Motor neuron (in vitro differentiated cells): ENCODE results near the gene LRRC66. TPM values are rescaled to one million over a fixed set of nuclear protein-coding genes. Genes with fewer than 3 reads are reported as not detected.

Source experiments
- ATAC-seq, 8 experiments: fragments of 200-7000 bp; cut with Tn5 transposase; replicated peaks in 6 of 8; 2 replicates each; pipeline ENCODE4 v1.8.0; 2021; ENCODE audit warnings: mild to moderate bottlenecking in 8 of 8, moderate library complexity in 8 of 8
- H3K27ac ChIP-seq, 2 donors: fragments of 250-450 bp; sonication (Bioruptor Pico); 2 replicates each; pipeline ENCODE4 v1.9.0; 2021; ENCODE audit warnings: antibody characterized with exemption in 2 of 2, mild to moderate bottlenecking in 2 of 2, moderate library complexity in 1 of 2
- H3K4me1 ChIP-seq, 2 donors: fragments of 250-450 bp; sonication (Bioruptor Pico); replicated peaks in 1 of 2; 2 replicates each; pipeline ENCODE4 v1.6.1; 2021; ENCODE audit warnings: antibody characterized with exemption in 2 of 2, mild to moderate bottlenecking in 2 of 2, moderate library complexity in 1 of 2
- H3K4me3 ChIP-seq, 5 donors: fragments of 250-450 bp; sonication (Bioruptor Pico); 2 replicates each; pipeline ENCODE4 v1.9.0; 2021; ENCODE audit warnings: antibody characterized with exemption in 5 of 5, mild to moderate bottlenecking in 5 of 5, moderate library complexity in 4 of 5
- WGBS, 10 experiments: fragments of 450-650 bp; shearing (Covaris generic); methylation state at CpG; one replicate each; pipeline ENCODE4 v1.0.0; 2022; 5-methylcytosine and 5-hydroxymethylcytosine counted together
- in situ Hi-C, 9 experiments: fragments of 400-800 bp; cut with MboI; loops; one replicate each; pipeline ENCODE4 v1.15.0; 2021; ENCODE audit warnings: low sequenced_read_pairs in 9 of 9, low pct_unique_long_range_greater_than_20kb in 2 of 9; ENCODE audit not compliant: unreplicated experiment in 9 of 9
- total RNA-seq, 8 experiments: library from RNA; unstranded; fragments of 300-600 nt; gene quantifications; 2 replicates each; pipeline versions ENCODE4 v1.2.3 to v1.2.4, GENCODE V29; 2022

LRRC66 gene
- total RNA-seq, 8 experiments from 2014 or later, result 0.11 to 5.5 (median 0.54) TPM

GRCh38 chr4:52004414-52004813, 15.7 kb downstream of the LRRC66 start:
- H3K4me1 ChIP-seq, result no peaks in the 10 kb centered on the region
- in situ Hi-C loops, result no loop called here
- H3K4me3 ChIP-seq, result no peak overlapping the region
- ATAC-seq, result peak in 4 of 8 experiments; percentile 40 to 84 (median 69)
- H3K27ac ChIP-seq, result no peak overlapping the region

- ATAC-seq, result no peak
- H3K4me1 ChIP-seq, result no peaks in the 10 kb centered on the region
- in situ Hi-C loops, result no loop called here
Measured at GRCh38 chr4:52001616-52002015, 18.5 kb downstream of the LRRC66 start.

GRCh38 chr4:51999250-51999649, 20.9 kb downstream of the LRRC66 start:
- WGBS, 10 experiments, result 72 to 100% (median 91%) methylated on average over 1 to 5 of the region's 5 CpGs
- Histone ChIP-seq H3K27ac (no peak overlapping the region), H3K4me1 (peaks cover 0 to 5% of the 10 kb centered on the region in 2 donors), H3K4me3 (no peak overlapping the region)
- ATAC-seq, result no peak
- in situ Hi-C loops, result no loop called here

More at GRCh38 chr4:52001616-52002015, 18.5 kb downstream of the LRRC66 start:
- Histone ChIP-seq H3K27ac (no peak overlapping the region), H3K4me3 (no peak overlapping the region)
- 40 to 95% (median 80%) methylated on average over 1 to 2 of the region's 2 CpGs; no CpG with 5 or more reads in 7 of the 10 experiments for WGBS, 10 experiments

GRCh38 chr4:51998837-51999236, 21.3 kb downstream of the LRRC66 start:
- Histone ChIP-seq H3K4me3 (no peak overlapping the region), H3K4me1 (peaks cover 0 to 5% of the 10 kb centered on the region in 2 donors), H3K27ac (no peak overlapping the region)
- no peak for ATAC-seq
- in situ Hi-C loops, result no loop called here

- Histone ChIP-seq H3K27ac (no peak overlapping the region), H3K4me1 (peaks cover 0 to 5% of the 10 kb centered on the region in 2 donors), H3K4me3 (no peak overlapping the region)
- no peak for ATAC-seq
- in situ Hi-C loops, result no loop called here
Measured at GRCh38 chr4:51997647-51998046, 22.5 kb downstream of the LRRC66 start.

GRCh38 chr4:51995647-51996220, 24.4 kb downstream of the LRRC66 start:
- 27 to 79% (median 58%) methylated on average over 1 to 18 of the region's 20 CpGs; no CpG with 5 or more reads in 2 of the 10 experiments for WGBS, 10 experiments
- Histone ChIP-seq H3K27ac (no peak overlapping the region), H3K4me1 (peaks cover 0 to 5% of the 10 kb centered on the region in 2 donors), H3K4me3 (no peak overlapping the region)
- in situ Hi-C loops, result no loop called here
- peak in 4 of 8 experiments; percentile 17 to 66 (median 29) for ATAC-seq

GRCh38 chr4:51965862-51966261, 54.3 kb downstream of the LRRC66 start:
- 20 to 60% methylated on average over 1 of the region's 1 CpG; no CpG with 5 or more reads in 8 of the 10 experiments for WGBS, 10 experiments
- ATAC-seq, result no peak
- in situ Hi-C loops, result no loop called here
- H3K4me1 ChIP-seq, result no peaks in the 10 kb centered on the region
- H3K27ac ChIP-seq, result no peak overlapping the region
- no peak overlapping the region for H3K4me3 ChIP-seq

- no peaks in the 10 kb centered on the region for H3K4me1 ChIP-seq
- in situ Hi-C loops, result no loop called here
- H3K4me3 ChIP-seq, result no peak overlapping the region
- H3K27ac ChIP-seq, result no peak overlapping the region
- WGBS, 10 experiments, result 0 to 100% (median 45%) methylated on average over 1 to 4 of the region's 4 CpGs
- ATAC-seq, result peak in 3 of 8 experiments; percentile 73 to 87 (median 82)
Measured at GRCh38 chr4:51963841-51964517, 56.2 kb downstream of the LRRC66 start.

- H3K4me1 ChIP-seq, result no peaks in the 10 kb centered on the region
- 0 to 83% (median 49%) methylated on average over 1 to 4 of the region's 4 CpGs for WGBS, 10 experiments
- no peak overlapping the region for H3K27ac ChIP-seq
- no peak for ATAC-seq
- H3K4me3 ChIP-seq, result no peak overlapping the region
- in situ Hi-C loops, result no loop called here
Measured at GRCh38 chr4:51960486-51960885, 59.7 kb downstream of the LRRC66 start.

GRCh38 chr4:51958199-51958968, 61.8 kb downstream of the LRRC66 start:
- Histone ChIP-seq H3K4me1 (no peaks in the 10 kb centered on the region), H3K27ac (no peak overlapping the region), H3K4me3 (no peak overlapping the region)
- in situ Hi-C loops, result no loop called here
- no peak for ATAC-seq
- 20 to 100% (median 80%) methylated on average over 1 to 2 of the region's 2 CpGs; no CpG with 5 or more reads in 1 of the 10 experiments for WGBS, 10 experiments

Other genes starting within 250 kb of the LRRC66 start
- 10 to 100 TPM; 28.6 to 58.4 (median 44.5) TPM for gene DCUN1D4, start 177.2 kb downstream of the LRRC66 start, total RNA-seq
- gene SGCB, start 17.9 kb upstream of the LRRC66 start, total RNA-seq, result 10 to 100 TPM; 13.4 to 45.9 (median 25.7) TPM
- gene SPATA18, start 30.9 kb upstream of the LRRC66 start, total RNA-seq, result 10 to 100 TPM in 5 of 8 experiments, 1 to 10 TPM in 3; 4.0 to 50.3 (median 13.6) TPM